IPS-18c (cell line): Measurements from ENCODE around the gene TFF2.

Experiments
- H3K4me3 ChIP-seq: 2 replicates; pipeline ENCODE4 v1.7.0; 2013; ENCODE audit warnings: low read depth, mild to moderate bottlenecking, low read length, moderate library complexity; ENCODE audit not compliant: insufficient read depth
- H3K9me3 ChIP-seq: one replicate; pipeline ENCODE4 v1.6.1; 2013; ENCODE audit warnings: mild to moderate bottlenecking, low read length, moderate library complexity; ENCODE audit not compliant: control insufficient read depth, insufficient read depth

Gene TFF2

GRCh38 chr21:42319376-42319775 lies 31.4 kb downstream of the TFF2 start:
- Histone ChIP-seq H3K9me3 (no peaks in the 10 kb centered on the region), H3K4me3 (no peak overlapping the region)

GRCh38 chr21:42317826-42318746 lies 32.7 kb downstream of the TFF2 start:
- Histone ChIP-seq H3K4me3 (no peak overlapping the region), H3K9me3 (no peaks in the 10 kb centered on the region)

DNA sequence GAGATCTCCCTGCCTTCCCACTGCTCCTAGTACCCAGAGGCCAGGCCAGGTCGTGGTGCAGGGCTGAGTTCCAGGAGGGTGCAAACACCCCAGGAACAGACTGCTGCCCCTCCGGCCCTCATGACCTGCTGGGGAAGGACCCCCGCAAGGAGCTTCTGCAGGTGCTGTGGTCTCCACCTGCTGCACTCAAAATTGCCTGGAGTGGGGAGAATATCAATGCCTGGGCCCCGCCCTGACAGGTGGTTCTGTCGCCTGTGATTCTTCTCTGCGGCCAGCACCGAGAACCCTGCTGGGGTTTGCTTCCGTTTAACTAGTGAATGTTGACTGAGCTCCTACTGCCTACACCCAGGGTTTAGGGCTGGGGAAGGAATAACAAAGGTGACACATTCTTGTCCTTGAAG lies 33.5 kb downstream of the TFF2 start:
- Histone ChIP-seq H3K4me3 (no peak overlapping the region), H3K9me3 (no peaks in the 10 kb centered on the region)

DNA sequence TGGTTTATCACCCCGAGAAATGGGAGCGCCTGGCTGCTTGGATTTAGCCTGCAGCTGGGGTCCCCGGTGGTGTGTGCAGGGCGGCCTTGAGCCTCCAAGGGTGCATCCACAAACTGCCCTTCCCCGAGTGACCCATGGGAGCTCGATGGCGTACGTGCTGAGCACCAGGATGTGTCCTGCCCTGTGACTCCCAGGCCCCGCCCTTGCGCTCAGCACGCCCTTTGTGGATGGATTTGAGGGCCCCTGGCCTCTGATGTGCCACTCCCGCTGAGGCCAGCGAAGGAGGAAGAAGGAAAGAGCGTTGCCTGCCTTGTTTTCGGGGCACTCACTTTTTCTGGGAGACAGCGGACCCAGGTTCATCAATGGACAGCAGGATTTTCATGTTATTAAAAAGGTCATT lies 33.9 kb downstream of the TFF2 start:
- Histone ChIP-seq H3K9me3 (no peaks in the 10 kb centered on the region), H3K4me3 (no peak overlapping the region; the same call in 1 of the 2 replicates)

DNA sequence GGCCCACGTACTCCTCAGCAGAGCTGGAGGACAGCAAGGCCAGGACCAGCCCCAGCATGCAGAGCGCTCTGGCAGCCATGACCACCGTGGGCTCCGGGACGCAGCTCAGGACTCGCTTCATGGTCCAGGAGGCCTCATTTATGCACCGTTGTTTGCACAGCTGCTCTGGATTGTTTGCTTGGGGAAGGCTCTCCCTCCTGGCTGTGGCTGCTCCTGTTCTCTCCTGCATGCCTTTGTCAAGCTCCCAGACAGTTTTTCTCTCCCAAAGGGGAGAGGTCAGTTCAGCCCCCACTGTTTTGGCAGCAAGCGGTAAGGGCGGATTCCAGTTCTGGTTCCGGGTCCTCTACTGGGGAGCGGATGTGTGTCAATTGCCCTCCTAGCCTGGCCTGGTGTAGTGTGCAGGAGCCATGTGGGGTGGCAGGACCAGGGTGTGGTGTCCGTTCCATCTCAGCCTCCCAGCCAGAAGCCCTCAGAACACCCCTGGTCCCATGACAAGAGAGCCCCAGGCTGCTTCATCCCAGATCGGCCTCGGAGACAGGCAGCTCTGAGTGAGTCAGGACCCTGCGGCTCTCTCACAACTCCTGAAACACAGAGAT lies 35.4 kb downstream of the TFF2 start, which contains the start of gene TFF3:
TSS of gene TFF3 (minus strand) at position 114 of the 596 bp plus-strand sequence. CDS start at position 79, 35 bp downstream.
- H3K4me3 ChIP-seq, result no peak within 1 kb of the TSS
- H3K9me3 ChIP-seq, result no peaks in the 10 kb centered on the region

- no peaks in the 10 kb centered on the region for H3K9me3 ChIP-seq
- no peak overlapping the region for H3K4me3 ChIP-seq
These were observed 36.0 kb downstream of the TFF2 start for GRCh38 chr21:42314616-42315295.

GRCh38 chr21:42313501-42313969 lies 37.3 kb downstream of the TFF2 start:
- no peak overlapping the region for H3K4me3 ChIP-seq
- no peaks in the 10 kb centered on the region for H3K9me3 ChIP-seq

- no peaks in the 10 kb centered on the region for H3K9me3 ChIP-seq
- no peak overlapping the region for H3K4me3 ChIP-seq
These were observed 38.1 kb downstream of the TFF2 start for GRCh38 chr21:42312626-42313104.

DNA sequence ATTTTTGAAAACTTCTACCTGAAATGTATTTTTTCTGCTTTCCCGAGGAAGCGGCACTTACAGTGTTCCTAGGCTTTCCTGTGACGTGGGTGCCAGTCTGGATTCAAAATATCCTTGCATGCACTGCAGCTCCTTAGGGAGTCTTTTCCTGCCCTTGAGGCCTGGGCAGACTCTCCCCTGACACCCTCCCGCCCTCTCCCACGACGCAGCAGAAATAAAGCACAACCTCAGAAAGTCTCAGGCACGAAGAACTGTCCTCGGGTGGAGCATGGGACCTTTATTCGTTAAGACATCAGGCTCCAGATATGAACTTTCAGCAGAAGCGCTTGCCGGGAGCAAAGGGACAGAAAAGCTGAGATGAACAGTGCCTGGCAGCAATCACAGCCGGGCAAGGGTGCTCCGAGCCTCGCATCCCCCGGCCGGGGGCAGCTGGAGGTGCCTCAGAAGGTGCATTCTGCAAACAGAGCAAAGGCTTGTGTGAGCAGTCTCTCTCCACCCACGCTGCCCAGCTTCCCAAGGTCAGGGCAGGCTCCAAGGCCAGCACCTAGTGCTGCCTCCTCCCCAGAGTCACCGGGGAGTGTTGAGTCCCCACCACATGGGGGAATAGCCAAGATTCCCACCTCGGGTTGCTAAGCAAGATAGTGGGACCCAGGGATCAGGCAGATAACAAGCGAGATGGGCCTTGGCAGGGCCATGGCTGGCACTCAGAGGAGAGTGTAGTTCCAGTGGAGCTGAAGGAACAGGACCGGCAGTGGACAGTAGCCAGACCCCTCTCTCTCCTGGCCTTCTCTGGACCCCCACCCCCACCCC lies 38.8 kb downstream of the TFF2 start:
- Histone ChIP-seq H3K4me3 (no peak overlapping the region), H3K9me3 (no peaks in the 10 kb centered on the region)

GRCh38 chr21:42311160-42311559 lies 39.6 kb downstream of the TFF2 start:
- H3K4me3 ChIP-seq, result no peak overlapping the region
- H3K9me3 ChIP-seq, result no peaks in the 10 kb centered on the region

GRCh38 chr21:42310411-42311001 lies 40.3 kb downstream of the TFF2 start:
- Histone ChIP-seq H3K9me3 (no peaks in the 10 kb centered on the region), H3K4me3 (no peak overlapping the region)

GRCh38 chr21:42309753-42310213 lies 41.0 kb downstream of the TFF2 start:
- Histone ChIP-seq H3K9me3 (no peaks in the 10 kb centered on the region), H3K4me3 (peak overlapping the region; percentile 43)

- H3K4me3 ChIP-seq, result no peak overlapping the region
These were observed 41.7 kb downstream of the TFF2 start for GRCh38 chr21:42308914-42309752.

GRCh38 chr21:42308161-42308913 lies 42.5 kb downstream of the TFF2 start:
- H3K4me3 ChIP-seq, result no peak overlapping the region

More at GRCh38 chr21:42308914-42309752, 41.7 kb downstream of the TFF2 start:
- H3K9me3 ChIP-seq, result no peaks in the 10 kb centered on the region

GRCh38 chr21:42307106-42307505 lies 43.7 kb downstream of the TFF2 start:
- H3K4me3 ChIP-seq, result no peak overlapping the region
- H3K9me3 ChIP-seq, result no peaks in the 10 kb centered on the region

More at GRCh38 chr21:42308161-42308913, 42.5 kb downstream of the TFF2 start:
- no peaks in the 10 kb centered on the region for H3K9me3 ChIP-seq
